ENCODE measurements around the gene CRCP. TPM values are rescaled to one million over a fixed set of nuclear protein-coding genes. Genes with fewer than 3 reads are reported as not detected.
"Not testable (repeated sequence)": the region's sequence is repeated elsewhere in the genome, so short reads cannot be mapped to it uniquely, and the experiment has no call there.

The CRCP gene
- total and polyA plus RNA-seq, 7 experiments from 2014 or later, result 27.3 to 37.9 (median 32.1) TPM

- Histone ChIP-seq H3K36me3 (ENCODE audit: control insufficient read depth in 2 of 3, insufficient read depth in 3 of 3, low read length in 3 of 3) (no peaks in the 10 kb centered on the region), H3K27me3 (ENCODE audit: control insufficient read depth in 2 of 2, insufficient read depth in 2 of 2, low read length in 2 of 2) (no peaks in the 10 kb centered on the region), H3K4me1 (ENCODE audit: control insufficient read depth in 2 of 2, insufficient read depth in 2 of 2, low read length in 2 of 2) (no peaks in the 10 kb centered on the region), H3K9me3 (ENCODE audit: control insufficient read depth in 2 of 3, low read length in 3 of 3) (no peaks in the 10 kb centered on the region), H3K27ac (ENCODE audit: low read depth, low read length) (no peak overlapping the region), H3K4me3 (ENCODE audit: low read length) (no peak overlapping the region)
- H3K27me3 Mint-ChIP-seq, result no peaks in the 10 kb centered on the region
- H3K36me3 Mint-ChIP-seq, result peaks cover 0 to 4% (median 0%) of the 10 kb centered on the region in 5 donors
- no peaks in the 10 kb centered on the region for H3K9me3 Mint-ChIP-seq
- H3K4me3 Mint-ChIP-seq, result no peak overlapping the region
- no peak overlapping the region for H3K27ac Mint-ChIP-seq
- CTCF ChIA-PET, result no interaction called here
- DNase-seq (no peak), ATAC-seq (no peak)
- POLR2A ChIA-PET, result no interaction called here
- intact Hi-C loops (cut with micrococcal nuclease), result no loop called here
- H3K4me1 Mint-ChIP-seq, result no peaks in the 10 kb centered on the region
These were observed 22.0 kb upstream of the CRCP start for GRCh38 chr7:66092654-66093053.

GRCh38 chr7:66095010-66095409, 19.6 kb upstream of the CRCP start:
- DNase-seq (no peak), ATAC-seq (no peak)
- H3K27ac ChIP-seq (ENCODE audit: low read depth, low read length), result no peak overlapping the region
- no peak overlapping the region for H3K4me3 Mint-ChIP-seq
- no peaks in the 10 kb centered on the region for H3K27me3 Mint-ChIP-seq
- H3K36me3 Mint-ChIP-seq, result peaks cover 0 to 4% (median 0%) of the 10 kb centered on the region in 5 donors
- no peaks in the 10 kb centered on the region for H3K36me3 ChIP-seq (ENCODE audit: control insufficient read depth in 2 of 3, insufficient read depth in 3 of 3, low read length in 3 of 3)
- intact Hi-C loops (cut with micrococcal nuclease), result no loop called here
- CTCF ChIA-PET, result no interaction called here
- no peak overlapping the region for H3K4me3 ChIP-seq (ENCODE audit: low read length)
- POLR2A ChIA-PET, result interaction anchor here (0.6 kb wide), 1 partner anchor 11 kb away, joined by 3 read pairs; no protein-coding TSS in a partner anchor
- H3K4me1 ChIP-seq (ENCODE audit: control insufficient read depth in 2 of 2, insufficient read depth in 2 of 2, low read length in 2 of 2), result no peaks in the 10 kb centered on the region
- no peaks in the 10 kb centered on the region for H3K9me3 Mint-ChIP-seq
- no peaks in the 10 kb centered on the region for H3K9me3 ChIP-seq (ENCODE audit: control insufficient read depth in 2 of 3, low read length in 3 of 3)
- no peaks in the 10 kb centered on the region for H3K27me3 ChIP-seq (ENCODE audit: control insufficient read depth in 2 of 2, insufficient read depth in 2 of 2, low read length in 2 of 2)
- H3K27ac Mint-ChIP-seq, result peak overlapping the region in 5 of 9 donors; percentile 14 to 56 (median 31)
- peaks cover 6 to 10% (median 7%) of the 10 kb centered on the region in 7 donors for H3K4me1 Mint-ChIP-seq

GRCh38 chr7:66099232-66099550, 15.5 kb upstream of the CRCP start:
- no peaks in the 10 kb centered on the region for H3K9me3 Mint-ChIP-seq
- H3K4me1 ChIP-seq (ENCODE audit: control insufficient read depth in 2 of 2, insufficient read depth in 2 of 2, low read length in 2 of 2), result no peaks in the 10 kb centered on the region
- H3K27me3 Mint-ChIP-seq, result no peaks in the 10 kb centered on the region
- H3K4me1 Mint-ChIP-seq, result peaks cover 10 to 15% (median 11%) of the 10 kb centered on the region in 7 donors
- POLR2A ChIA-PET, result no interaction called here
- H3K27me3 ChIP-seq (ENCODE audit: control insufficient read depth in 2 of 2, insufficient read depth in 2 of 2, low read length in 2 of 2), result no peaks in the 10 kb centered on the region
- no peaks in the 10 kb centered on the region for H3K36me3 ChIP-seq (ENCODE audit: control insufficient read depth in 2 of 3, insufficient read depth in 3 of 3, low read length in 3 of 3)
- ATAC-seq (no peak), DNase-seq (no peak)
- intact Hi-C loops (cut with micrococcal nuclease), result loop anchor here in 1 of 2 donors (1.0 kb wide), 1 partner anchor 24 kb away; the partner anchor contains the start of gene ASL
- H3K27ac Mint-ChIP-seq, result peak overlapping the region in 5 of 9 donors; percentile 84 to 99 (median 94)
- no peak overlapping the region for H3K4me3 ChIP-seq (ENCODE audit: low read length)
- no peak overlapping the region for H3K27ac ChIP-seq (ENCODE audit: low read depth, low read length)
- H3K36me3 Mint-ChIP-seq, result peaks cover 0 to 2% (median 0%) of the 10 kb centered on the region in 5 donors
- CTCF ChIA-PET, result no interaction called here
- peak overlapping the region in 4 of 10 donors; percentile 84 to 100 (median 94) for H3K4me3 Mint-ChIP-seq
- no peaks in the 10 kb centered on the region for H3K9me3 ChIP-seq (ENCODE audit: control insufficient read depth in 2 of 3, low read length in 3 of 3)

- ChIA-PET POLR2A (interaction anchor here (0.9 kb wide), 1 partner anchor 15 kb away, joined by 6 read pairs; the partner anchor contains the start of gene CRCP), CTCF (no interaction called here)
- peaks cover 10 to 15% (median 11%) of the 10 kb centered on the region in 7 donors for H3K4me1 Mint-ChIP-seq
- H3K4me3 Mint-ChIP-seq, result peak overlapping the region; percentile 83 to 100 (median 92)
- H3K4me1 ChIP-seq (ENCODE audit: control insufficient read depth in 2 of 2, insufficient read depth in 2 of 2, low read length in 2 of 2), result no peaks in the 10 kb centered on the region
- intact Hi-C loops (cut with micrococcal nuclease), result loop anchor here (1.0 kb wide), 2 partner anchors 15 to 24 kb away; partner anchors contain the start of genes CRCP (in 2 of the 2) and ASL (in 1 of the 2)
- H3K27ac ChIP-seq (ENCODE audit: low read depth, low read length), result peak overlapping the region; percentile 61
- H3K9me3 ChIP-seq (ENCODE audit: control insufficient read depth in 2 of 3, low read length in 3 of 3), result no peaks in the 10 kb centered on the region
- no peaks in the 10 kb centered on the region for H3K9me3 Mint-ChIP-seq
- peaks cover 0 to 2% (median 0%) of the 10 kb centered on the region in 5 donors for H3K36me3 Mint-ChIP-seq
- no peaks in the 10 kb centered on the region for H3K27me3 ChIP-seq (ENCODE audit: control insufficient read depth in 2 of 2, insufficient read depth in 2 of 2, low read length in 2 of 2)
- ATAC-seq (peak; percentile 81), DNase-seq (peak in 7 of 9 donors; percentile 13 to 33 (median 26))
- peak overlapping the region; percentile 81 to 99 (median 94) for H3K27ac Mint-ChIP-seq
- no peaks in the 10 kb centered on the region for H3K36me3 ChIP-seq (ENCODE audit: control insufficient read depth in 2 of 3, insufficient read depth in 3 of 3, low read length in 3 of 3)
- H3K4me3 ChIP-seq (ENCODE audit: low read length), result peak overlapping the region; percentile 65
- H3K27me3 Mint-ChIP-seq, result no peaks in the 10 kb centered on the region
These were observed 14.9 kb upstream of the CRCP start for GRCh38 chr7:66099551-66100407.

GRCh38 chr7:66100408-66101050, 14.1 kb upstream of the CRCP start:
- Mint-ChIP-seq H3K4me3 (peak overlapping the region; percentile 83 to 100 (median 92)), H3K36me3 (peaks cover 0 to 2% (median 0%) of the 10 kb centered on the region in 5 donors), H3K9me3 (no peaks in the 10 kb centered on the region), H3K4me1 (peaks cover 11 to 15% (median 12%) of the 10 kb centered on the region in 7 donors), H3K27me3 (no peaks in the 10 kb centered on the region), H3K27ac (peak overlapping the region; percentile 81 to 99 (median 94))
- Histone ChIP-seq H3K36me3 (ENCODE audit: control insufficient read depth in 2 of 3, insufficient read depth in 3 of 3, low read length in 3 of 3) (no peaks in the 10 kb centered on the region), H3K27me3 (ENCODE audit: control insufficient read depth in 2 of 2, insufficient read depth in 2 of 2, low read length in 2 of 2) (no peaks in the 10 kb centered on the region), H3K27ac (ENCODE audit: low read depth, low read length) (peak overlapping the region; percentile 61), H3K4me3 (ENCODE audit: low read length) (peak overlapping the region; percentile 65), H3K9me3 (ENCODE audit: control insufficient read depth in 2 of 3, low read length in 3 of 3) (no peaks in the 10 kb centered on the region), H3K4me1 (ENCODE audit: control insufficient read depth in 2 of 2, insufficient read depth in 2 of 2, low read length in 2 of 2) (no peaks in the 10 kb centered on the region)
- ChIA-PET POLR2A (interaction anchor here (0.6 to 0.9 kb wide), 3 partner anchors 14 to 527 kb away, joined by 3 to 6 read pairs (median 3); partner anchors contain the start of gene CRCP), CTCF (no interaction called here)
- intact Hi-C loops (cut with micrococcal nuclease), result loop anchor here (1.0 kb wide), 1 partner anchor 14 kb away; the partner anchor contains the start of gene CRCP (in 2 of the 2)
- DNase-seq, result no peak
- no peak for ATAC-seq

GRCh38 chr7:66102168-66102567, 12.5 kb upstream of the CRCP start:
- intact Hi-C loops (cut with micrococcal nuclease); H3K36me3 ChIP-seq (ENCODE audit: control insufficient read depth in 2 of 3, insufficient read depth in 3 of 3, low read length in 3 of 3); H3K9me3 ChIP-seq (ENCODE audit: control insufficient read depth in 2 of 3, low read length in 3 of 3); H3K36me3 Mint-ChIP-seq; H3K27ac Mint-ChIP-seq; ATAC-seq; H3K27ac ChIP-seq (ENCODE audit: low read depth, low read length); H3K9me3 Mint-ChIP-seq; CTCF ChIA-PET; H3K4me3 ChIP-seq (ENCODE audit: low read length); H3K27me3 ChIP-seq (ENCODE audit: control insufficient read depth in 2 of 2, insufficient read depth in 2 of 2, low read length in 2 of 2); H3K4me3 Mint-ChIP-seq; H3K27me3 Mint-ChIP-seq; H3K4me1 ChIP-seq (ENCODE audit: control insufficient read depth in 2 of 2, insufficient read depth in 2 of 2, low read length in 2 of 2); DNase-seq: not testable (repeated sequence)
- peaks cover 11 to 15% (median 12%) of the 10 kb centered on the region in 7 donors for H3K4me1 Mint-ChIP-seq
- POLR2A ChIA-PET, result interaction anchor here (0.7 kb wide), 1 partner anchor 12 kb away, joined by 3 read pairs; the partner anchor contains the start of gene CRCP

Data from naive thymus-derived CD4-positive, alpha-beta T cell (primary cell).